Body of pancreas (tissue), 4 donors: Measurements from ENCODE around the gene YES1. TPM values are rescaled to one million over a fixed set of nuclear protein-coding genes. Genes with fewer than 3 reads are reported as not detected.

Experiments used
- ATAC-seq: fragments of 150-250 bp; one replicate; pipeline ENCODE4 v1.9.1; 2016
- DNase-seq, 4 donors: peaks; one replicate each; pipeline ENCODE4 v3.0.0-alpha.2; 2019
- H3K27ac ChIP-seq, 4 donors: fragments of 200-600 bp; sonication (generic); 1 replicate in 3 of 4; 2 replicates in 1 of 4; pipeline versions ENCODE4 v1.5.1 to v1.6.1; 2016 to 2019; ENCODE audit warnings: mild to moderate bottlenecking in 1 of 4, mixed read lengths in 1 of 4, moderate library complexity in 1 of 4
- H3K27me3 ChIP-seq, 2 donors: fragments of 200-600 bp; sonication (generic); one replicate each; pipeline ENCODE4 v1.6.0; 2016; ENCODE audit warnings: mild to moderate bottlenecking in 1 of 2
- H3K36me3 ChIP-seq, 2 donors: fragments of 200-600 bp; sonication (generic); replicated peaks in 1 of 2; 2 replicates each; pipeline ENCODE4 v1.5.1; 2016; ENCODE audit warnings: low read depth in 2 of 2; ENCODE audit not compliant: insufficient read depth in 1 of 2
- H3K4me1 ChIP-seq: fragments of 200-600 bp; sonication (generic); one replicate; pipeline ENCODE4 v1.6.0; 2016
- H3K4me3 ChIP-seq, 2 donors: fragments of 200-600 bp; sonication (generic); 1 replicate in 1 of 2; 2 replicates in 1 of 2; pipeline ENCODE4 v1.5.1; 2016 to 2019
- H3K9me3 ChIP-seq, 3 donors: fragments of 200-600 bp; sonication (generic); 1 replicate in 2 of 3; 2 replicates in 1 of 3; pipeline ENCODE4 v1.5.1; 2016
- POLR2A ChIP-seq, 3 donors: fragments of 450-650 bp; IDR thresholded peaks; one replicate each; pipeline ENCODE4 v1.6.1; 2016; ENCODE audit warnings: antibody characterized with exemption in 3 of 3, mild to moderate bottlenecking in 2 of 3
- WGBS, 2 donors: methylation state at CpG; one replicate each; pipeline ENCODE4 v1.1.5; 2017; 5-methylcytosine and 5-hydroxymethylcytosine counted together
- intact Hi-C: fragments of 100-400 bp; cut with DNase I; formaldehyde crosslinking; loops from one replicate; pipeline ENCODE4 v1.15.1; 2023
- total RNA-seq, 2 donors: library from RNA; depleted of rRNA; stranded (reverse); fragments of >200 nt; gene quantifications; one replicate each; pipeline ENCODE4 v1.1.0, GENCODE V29; 2016
- TF ChIP-seq, protein P1 (sequence below), 7 experiments: fragments of 450-650 bp in 4 of 7; fragments of 200-600 bp in 3 of 7; sonication (generic) in 3 of 7; IDR thresholded peaks; one replicate each; pipeline ENCODE4 v1.5.1; 2016 to 2019; ENCODE audit warnings: antibody characterized with exemption in 7 of 7

YES1 gene
- total RNA-seq, 2 donors from 2014 or later, result 50.4 to 51.4 TPM

- ATAC-seq, result no peak
- Histone ChIP-seq H3K36me3 (peaks cover 0 to 2% of the 10 kb centered on the region in 2 donors), H3K27ac (no peak overlapping the region), H3K4me1 (no peaks in the 10 kb centered on the region), H3K9me3 (no peaks in the 10 kb centered on the region), H3K4me3 (no peak overlapping the region), H3K27me3 (no peaks in the 10 kb centered on the region)
- intact Hi-C loops, result no loop called here
- DNase-seq, result no peak
- no peak for TF ChIP-seq POLR2A (IDR thresholded peaks at IDR 0.05)
- TF ChIP-seq, protein P1, sequence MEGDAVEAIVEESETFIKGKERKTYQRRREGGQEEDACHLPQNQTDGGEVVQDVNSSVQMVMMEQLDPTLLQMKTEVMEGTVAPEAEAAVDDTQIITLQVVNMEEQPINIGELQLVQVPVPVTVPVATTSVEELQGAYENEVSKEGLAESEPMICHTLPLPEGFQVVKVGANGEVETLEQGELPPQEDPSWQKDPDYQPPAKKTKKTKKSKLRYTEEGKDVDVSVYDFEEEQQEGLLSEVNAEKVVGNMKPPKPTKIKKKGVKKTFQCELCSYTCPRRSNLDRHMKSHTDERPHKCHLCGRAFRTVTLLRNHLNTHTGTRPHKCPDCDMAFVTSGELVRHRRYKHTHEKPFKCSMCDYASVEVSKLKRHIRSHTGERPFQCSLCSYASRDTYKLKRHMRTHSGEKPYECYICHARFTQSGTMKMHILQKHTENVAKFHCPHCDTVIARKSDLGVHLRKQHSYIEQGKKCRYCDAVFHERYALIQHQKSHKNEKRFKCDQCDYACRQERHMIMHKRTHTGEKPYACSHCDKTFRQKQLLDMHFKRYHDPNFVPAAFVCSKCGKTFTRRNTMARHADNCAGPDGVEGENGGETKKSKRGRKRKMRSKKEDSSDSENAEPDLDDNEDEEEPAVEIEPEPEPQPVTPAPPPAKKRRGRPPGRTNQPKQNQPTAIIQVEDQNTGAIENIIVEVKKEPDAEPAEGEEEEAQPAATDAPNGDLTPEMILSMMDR (IDR thresholded peaks at IDR 0.05), result no peak
- 80 to 89% methylated on average over 9 of the region's 9 CpGs for WGBS, 2 donors
Measured at GRCh38 chr18:725646-726045, 86.4 kb downstream of the YES1 start.

GRCh38 chr18:723541-724080 is 88.4 kb downstream of the YES1 start:
- no peaks in the 10 kb centered on the region for H3K4me1 ChIP-seq
- DNase-seq (no peak), ATAC-seq (no peak)
- intact Hi-C loops, result no loop called here
- H3K9me3 ChIP-seq, result no peaks in the 10 kb centered on the region
- H3K27ac ChIP-seq, result no peak overlapping the region
- H3K4me3 ChIP-seq, result no peak overlapping the region
- TF ChIP-seq, protein P1 (IDR thresholded peaks at IDR 0.05), result no peak
- 84 to 96% methylated on average over 1 of the region's 1 CpG for WGBS, 2 donors
- no peaks in the 10 kb centered on the region for H3K27me3 ChIP-seq
- peaks cover 0 to 2% of the 10 kb centered on the region in 2 donors for H3K36me3 ChIP-seq

GRCh38 chr18:717003-717402 is 95.0 kb downstream of the YES1 start:
- Histone ChIP-seq H3K27ac (no peak overlapping the region), H3K9me3 (no peaks in the 10 kb centered on the region), H3K4me3 (no peak overlapping the region), H3K36me3 (no peaks in the 10 kb centered on the region), H3K27me3 (no peaks in the 10 kb centered on the region), H3K4me1 (peaks cover 5% of the 10 kb centered on the region)
- DNase-seq (no peak), ATAC-seq (no peak)
- intact Hi-C loops, result no loop called here
- TF ChIP-seq POLR2A (IDR thresholded peaks at IDR 0.05), result no peak
- TF ChIP-seq, protein P1 (IDR thresholded peaks at IDR 0.05), result no peak
- 85 to 92% methylated on average over 4 of the region's 4 CpGs for WGBS, 2 donors

GRCh38 chr18:715626-716025 is 96.4 kb downstream of the YES1 start:
- intact Hi-C loops, result no loop called here
- TF ChIP-seq, protein P1 (IDR thresholded peaks at IDR 0.05), result no peak
- TF ChIP-seq POLR2A (IDR thresholded peaks at IDR 0.05), result no peak
- ATAC-seq (no peak), DNase-seq (no peak)
- no peaks in the 10 kb centered on the region for H3K9me3 ChIP-seq
- peaks cover 13% of the 10 kb centered on the region for H3K4me1 ChIP-seq
- no peaks in the 10 kb centered on the region for H3K36me3 ChIP-seq
- H3K27me3 ChIP-seq, result no peaks in the 10 kb centered on the region
- H3K27ac ChIP-seq, result no peak overlapping the region
- no peak overlapping the region for H3K4me3 ChIP-seq
- WGBS, 2 donors, result 75 to 86% methylated on average over 1 of the region's 1 CpG

DNA sequence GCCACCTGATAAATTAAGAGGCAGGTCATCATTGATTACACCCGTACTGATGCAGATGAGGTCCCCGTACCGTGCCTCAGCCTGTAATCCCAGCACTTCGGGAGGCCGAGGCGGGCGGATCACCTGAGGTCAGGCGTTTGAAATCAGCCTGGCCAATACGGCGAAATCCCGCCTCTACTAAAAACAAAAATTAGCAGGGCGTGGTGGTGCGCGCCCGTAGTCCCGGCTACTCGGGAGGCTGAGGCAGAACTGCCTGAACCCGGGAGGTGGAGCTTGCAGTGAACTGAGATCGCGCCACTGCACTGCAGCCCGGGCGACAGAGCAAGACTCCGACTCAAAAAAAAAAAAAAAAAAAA is 98.9 kb downstream of the YES1 start:
- intact Hi-C loops, result no loop called here
- Histone ChIP-seq H3K4me1 (peaks cover 22% of the 10 kb centered on the region), H3K36me3 (no peaks in the 10 kb centered on the region), H3K4me3 (no peak overlapping the region), H3K9me3 (no peaks in the 10 kb centered on the region), H3K27ac (peak overlapping the region; percentile 64 to 86 (median 84)), H3K27me3 (no peaks in the 10 kb centered on the region)
- DNase-seq (no peak), ATAC-seq (no peak)
- WGBS, 2 donors, result 79 to 83% methylated on average over 13 to 23 of the region's 23 CpGs
- no peak for TF ChIP-seq POLR2A (IDR thresholded peaks at IDR 0.05)
- TF ChIP-seq, protein P1 (IDR thresholded peaks at IDR 0.05), result no peak
